KBM-7 (cell line): ENCODE data around the gene PAK4.

Source experiments
- DNase-seq: peaks from one replicate; pipeline ENCODE4 v3.0.0-alpha.2; 2015
- in situ Hi-C: fragments of 300-500 bp; cut with MboI; formaldehyde crosslinking; loops from 2 replicates; pipeline ENCODE4 v1.14.3; 2020; ENCODE audit warnings: low sequenced_read_pairs, low pct_unique_long_range_greater_than_20kb, mixed read lengths

Gene PAK4

GRCh38 chr19:39126312-39127187 is 964 bp downstream of the PAK4 start:
- DNase-seq: no peak
- in situ Hi-C loops: no loop called here

- in situ Hi-C loops: no loop called here
- no peak for DNase-seq
These were observed 2.4 kb downstream of the PAK4 start for GRCh38 chr19:39127812-39128515.

GRCh38 chr19:39128516-39129079 is 3.0 kb downstream of the PAK4 start:
- in situ Hi-C loops: no loop called here
- no peak for DNase-seq

DNA sequence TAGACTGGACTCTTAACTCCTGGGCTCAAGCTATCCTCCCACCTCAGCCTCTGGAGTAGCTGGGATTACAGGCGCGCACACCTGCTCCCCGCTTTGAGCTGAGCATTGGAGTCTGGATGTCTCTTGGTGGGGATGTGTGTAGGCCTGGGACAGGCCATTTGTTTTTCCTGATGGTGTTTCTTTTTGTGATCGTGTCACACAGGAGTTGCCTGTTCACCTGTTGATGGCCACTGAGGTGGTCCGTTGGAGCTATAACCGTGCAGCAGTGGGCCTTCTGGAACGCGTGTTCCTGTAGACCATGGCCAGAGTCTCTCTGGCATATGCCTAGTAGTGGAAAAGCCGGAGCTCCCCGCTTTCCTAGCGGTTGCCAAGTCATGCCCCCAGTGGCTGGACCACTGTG is 3.5 kb downstream of the PAK4 start:
- no peak for DNase-seq
- in situ Hi-C loops: no loop called here

DNA sequence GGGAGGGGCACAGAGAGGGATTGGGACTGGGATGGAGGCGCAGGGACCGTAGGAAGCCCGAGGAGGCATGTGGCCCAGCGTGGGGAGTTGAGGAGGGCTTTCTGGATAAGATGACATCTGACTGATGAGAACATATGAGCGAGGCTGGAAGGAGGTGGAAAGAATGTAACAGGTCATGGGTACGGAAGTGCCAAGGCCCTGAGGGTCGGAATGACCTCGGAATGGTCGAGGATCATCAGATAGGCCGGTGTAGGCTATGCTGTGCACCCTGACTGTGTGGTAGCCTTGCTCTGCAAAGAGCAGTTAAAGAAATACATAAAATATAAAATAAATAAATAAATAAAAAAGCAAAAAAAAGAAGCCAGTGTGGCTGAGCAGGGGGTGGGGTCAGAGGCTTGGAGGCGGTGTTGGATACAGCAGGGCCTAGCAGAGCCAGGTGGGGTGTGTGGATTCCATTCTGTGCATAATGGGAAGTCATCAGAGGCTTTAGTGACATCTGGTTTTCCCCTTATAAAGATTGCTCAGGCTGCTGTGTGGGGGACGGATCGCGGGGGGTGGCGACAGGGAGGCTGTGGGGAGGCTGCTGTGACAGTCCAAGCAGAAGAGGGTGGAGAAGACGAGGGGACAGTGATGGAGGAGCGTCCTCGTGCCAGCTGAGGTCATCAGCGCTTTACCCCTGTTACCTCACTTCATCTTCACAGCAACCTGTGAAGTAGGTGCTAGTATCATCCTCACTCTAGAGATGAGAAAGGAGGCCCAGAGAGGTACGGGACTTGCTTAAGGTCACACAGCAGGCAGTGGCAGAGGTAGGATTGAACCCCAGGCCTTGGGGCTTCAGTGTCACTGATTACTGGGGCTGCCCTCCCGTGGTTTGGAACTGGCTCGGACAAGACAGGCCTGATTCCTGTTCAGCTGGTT is 5.0 kb downstream of the PAK4 start:
- DNase-seq: no peak
- in situ Hi-C loops: no loop called here

DNA sequence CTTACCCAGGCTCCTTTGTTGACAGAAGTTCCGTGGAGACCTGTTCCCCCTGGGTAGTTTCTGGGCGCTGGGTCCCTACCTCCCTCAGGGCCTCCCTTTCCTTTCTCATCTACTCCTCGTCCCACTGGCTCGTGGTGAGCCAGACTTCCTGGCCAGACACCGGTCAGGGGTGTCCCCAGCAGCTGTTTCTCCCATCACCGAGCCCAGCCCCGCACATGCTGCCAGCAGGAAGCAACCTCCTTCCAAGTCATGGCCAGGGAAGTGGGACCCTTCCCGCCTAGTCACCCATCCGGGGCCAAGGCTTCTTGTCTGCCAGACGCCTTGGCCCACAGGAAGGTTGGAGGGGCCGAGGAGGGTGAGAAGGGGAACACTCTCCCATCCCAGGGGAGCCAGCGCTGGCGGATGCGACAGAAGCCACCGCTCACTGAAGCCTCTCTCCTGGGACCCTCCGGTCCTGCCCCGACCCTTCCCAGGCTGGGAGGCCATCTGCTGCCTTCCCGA is 5.7 kb downstream of the PAK4 start:
- no peak for DNase-seq
- in situ Hi-C loops: no loop called here

DNA sequence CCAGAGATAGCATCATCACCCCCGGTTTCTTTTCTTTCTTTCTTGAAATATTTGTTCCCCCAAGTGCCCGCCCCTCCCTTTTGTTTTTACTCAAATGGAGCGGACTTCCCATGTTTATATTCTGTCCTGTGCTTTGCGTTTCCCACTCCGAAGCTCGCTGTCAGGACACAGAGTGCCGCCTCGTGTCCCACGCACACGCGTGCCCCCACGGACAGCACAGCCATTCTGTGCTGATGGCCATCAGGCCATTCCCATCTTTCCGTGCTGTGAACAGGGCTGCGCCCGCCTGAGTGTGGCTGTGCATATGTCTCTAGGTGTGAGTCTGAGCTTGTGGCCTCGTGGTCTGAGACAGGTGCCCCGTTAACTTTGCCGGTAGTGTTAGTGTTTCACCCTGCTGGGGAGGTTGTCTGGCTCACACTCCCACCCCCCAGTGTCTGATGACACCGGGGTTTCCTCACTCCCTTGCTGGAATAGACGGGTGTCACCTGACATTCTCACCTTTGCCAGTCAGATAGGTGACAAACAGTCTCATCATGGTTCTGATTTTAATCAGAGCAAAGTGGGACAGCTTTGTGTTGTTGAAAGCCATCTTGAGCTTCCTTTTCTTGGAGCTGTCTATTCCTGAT is 6.9 kb downstream of the PAK4 start:
- in situ Hi-C loops: no loop called here
- DNase-seq: no peak

GRCh38 chr19:39133431-39134270 is 8.1 kb downstream of the PAK4 start:
- no peak for DNase-seq
- in situ Hi-C loops: no loop called here

- no peak for DNase-seq
- in situ Hi-C loops: no loop called here
These were observed 10.1 kb downstream of the PAK4 start for GRCh38 chr19:39135701-39136100.

DNA sequence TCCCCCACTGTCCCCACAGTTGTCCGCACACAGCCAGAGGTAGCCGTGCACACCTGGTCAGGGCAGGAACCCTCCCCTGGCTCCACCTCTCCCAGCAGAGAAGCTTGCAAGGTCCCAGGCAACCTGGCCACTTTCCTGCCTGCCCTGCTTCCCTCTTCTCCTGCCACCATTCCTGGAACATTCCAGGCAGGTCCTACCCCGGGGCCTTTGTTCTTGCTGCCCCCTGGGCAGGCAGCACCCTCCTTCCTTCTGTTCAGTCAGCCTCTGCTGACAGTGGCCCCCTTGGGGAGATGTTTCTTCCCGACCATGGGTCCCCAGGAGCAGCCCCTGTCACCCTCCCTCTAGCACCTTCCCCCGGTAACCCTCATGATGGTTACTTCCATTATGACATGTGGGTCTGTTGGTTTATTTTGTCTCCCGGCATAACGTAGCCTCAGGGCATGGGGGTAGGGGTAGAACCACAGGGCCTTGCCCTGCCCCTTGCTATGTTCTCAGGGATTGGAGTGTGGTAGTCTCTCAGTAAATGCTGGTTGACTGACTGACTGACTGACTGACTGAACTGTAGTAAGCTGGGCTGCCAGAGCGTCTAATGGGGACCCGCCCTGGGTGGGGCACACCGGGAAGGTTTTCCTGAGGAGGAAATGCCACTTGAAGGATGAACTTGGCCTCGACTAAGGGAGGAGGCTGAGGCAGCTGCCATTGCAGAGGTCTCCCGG is 10.8 kb downstream of the PAK4 start:
- no peak for DNase-seq
- in situ Hi-C loops: no loop called here

DNA sequence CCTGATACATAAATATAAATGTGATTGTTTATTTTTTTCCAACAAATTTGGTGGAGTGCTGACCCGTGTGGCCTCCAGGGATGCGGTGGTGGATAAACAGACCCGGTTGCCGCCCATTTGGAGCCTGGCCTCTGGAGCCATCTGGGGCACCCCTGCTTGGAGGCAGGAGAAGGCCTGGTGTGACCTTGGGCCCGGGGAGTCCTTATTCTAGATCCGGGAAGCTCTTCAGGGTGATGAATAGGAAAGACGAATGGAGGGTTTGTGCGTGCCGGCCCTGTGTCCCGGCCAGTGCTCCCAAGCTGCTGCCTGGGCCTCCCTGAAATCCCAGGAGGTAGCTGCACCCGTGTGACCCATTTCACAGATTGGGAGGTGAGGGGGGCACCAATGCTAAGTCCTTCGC is 11.5 kb downstream of the PAK4 start:
- in situ Hi-C loops: no loop called here
- DNase-seq: no peak

GRCh38 chr19:39138221-39139211 is 12.9 kb downstream of the PAK4 start:
- no peak for DNase-seq
- in situ Hi-C loops: no loop called here

DNA sequence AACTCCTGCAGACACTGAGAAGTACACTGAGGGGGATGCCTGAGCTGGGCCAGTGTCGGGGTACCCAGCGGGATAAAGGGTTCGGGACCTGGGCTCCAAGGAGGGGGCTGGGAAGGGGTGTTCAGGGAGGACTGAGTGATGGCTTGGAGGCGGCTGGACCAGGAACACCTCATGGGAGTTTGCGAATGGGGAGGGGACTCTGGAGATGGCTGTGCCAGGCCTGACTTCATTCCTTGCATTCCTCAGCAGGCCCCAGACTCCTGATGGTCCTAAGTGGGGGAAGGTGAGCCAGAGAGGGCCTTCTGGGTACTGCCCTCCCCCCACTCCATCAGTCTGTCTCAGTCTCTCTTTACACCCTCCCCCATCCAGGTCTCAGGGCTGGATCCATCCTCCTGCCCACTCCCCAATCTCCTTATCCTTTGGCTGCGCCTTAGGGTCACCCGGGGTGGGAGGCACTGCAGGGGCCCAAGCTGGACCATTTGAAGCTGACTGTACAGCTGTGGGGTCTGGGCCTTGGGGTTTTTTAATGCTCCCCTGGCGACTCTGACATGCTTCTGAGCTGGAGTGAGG is 13.8 kb downstream of the PAK4 start:
- DNase-seq: no peak
- in situ Hi-C loops: no loop called here

DNA sequence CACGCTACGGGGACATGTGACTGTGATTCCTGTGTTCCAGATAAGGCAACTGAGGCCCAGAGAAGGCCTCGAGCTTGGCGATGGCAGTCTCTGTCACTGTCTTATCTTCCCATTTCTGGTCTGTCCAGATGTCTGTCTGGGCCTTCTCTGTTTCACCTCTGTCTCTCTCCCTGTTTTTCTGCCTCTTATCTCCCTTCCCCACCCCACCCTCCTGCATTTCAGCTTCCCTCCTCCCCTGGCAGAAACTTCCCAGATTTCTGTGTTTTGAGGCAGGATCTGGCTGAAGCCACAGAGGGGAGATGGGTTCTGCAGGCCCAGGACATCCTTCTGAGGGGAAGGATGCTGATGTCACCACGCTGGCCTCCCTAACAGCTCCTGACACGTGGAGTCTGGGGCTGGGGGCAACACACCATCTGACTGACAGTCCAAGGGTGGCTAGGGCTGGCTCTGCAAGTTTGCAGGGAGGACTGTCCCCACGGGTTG is 14.4 kb downstream of the PAK4 start:
- in situ Hi-C loops: no loop called here
- no peak for DNase-seq

- DNase-seq: no peak
- in situ Hi-C loops: no loop called here
These were observed 15.0 kb downstream of the PAK4 start for GRCh38 chr19:39140594-39140993.

DNA sequence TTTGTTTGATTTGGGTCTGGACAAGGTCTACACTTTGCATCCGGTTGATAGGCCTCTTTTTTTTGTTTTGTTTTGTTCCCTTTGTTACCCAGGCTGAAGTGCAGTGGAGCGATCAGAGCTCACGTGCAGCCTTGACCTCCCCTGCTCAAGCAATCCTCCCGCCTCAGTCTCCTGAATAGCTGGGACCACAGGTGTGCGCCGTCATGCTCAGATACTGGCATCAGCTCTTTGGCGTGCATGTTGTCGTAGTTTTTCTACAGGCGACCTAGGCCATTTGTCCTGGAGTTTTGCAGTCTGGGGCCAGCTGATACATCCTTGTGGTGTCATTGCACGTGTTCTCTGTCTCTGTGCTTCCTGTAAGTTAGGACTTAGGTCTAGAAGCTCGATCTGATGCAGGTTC is 16.3 kb downstream of the PAK4 start:
- in situ Hi-C loops: no loop called here
- DNase-seq: no peak
